HEK293T (cell line): ENCODE measurements around the gene STK17B.

Source experiments
- CTCF ChIA-PET: fragments of 350-600 bp; formaldehyde crosslinking; extraction: SDS; loops from one replicate; lab custom pipeline; 2021; ENCODE audit warnings: antibody characterized with exemption, inconsistent platforms; lab: Yijun Ruan, JAX
- POLR2A ChIA-PET: fragments of 350-600 bp; formaldehyde crosslinking; extraction: SDS; loops from one replicate; lab custom pipeline; 2020; ENCODE audit warnings: antibody characterized with exemption, inconsistent platforms; lab: Yijun Ruan, JAX
- DNase-seq: peaks from one replicate; pipeline ENCODE4 v3.0.0; 2012; ENCODE audit warnings: mixed read lengths; ENCODE audit errors: extremely low spot score
- ARNT ChIP-seq: fragments of 450-650 bp; IDR thresholded peaks from 2 replicates; pipeline ENCODE4 v1.6.1; 2017; ENCODE audit warnings: mild to moderate bottlenecking
- BHLHE40 ChIP-seq: fragments of 450-650 bp; IDR thresholded peaks from 2 replicates; pipeline ENCODE4 v1.6.1; 2016; ENCODE audit warnings: mild to moderate bottlenecking, moderate library complexity, borderline replicate concordance
- CTBP1 ChIP-seq: fragments of 450-650 bp; IDR thresholded peaks from 2 replicates; pipeline ENCODE4 v1.6.1; 2016; ENCODE audit warnings: borderline replicate concordance
- ELF4 ChIP-seq: fragments of 450-650 bp; IDR thresholded peaks from 2 replicates; pipeline ENCODE4 v1.6.1; 2017; ENCODE audit warnings: antibody characterized with exemption
- FOXA1 ChIP-seq: fragments of 450-650 bp; IDR thresholded peaks from 2 replicates; pipeline ENCODE4 v1.6.1; 2016; ENCODE audit warnings: mild to moderate bottlenecking
- FOXK2 ChIP-seq: fragments of 450-650 bp; IDR thresholded peaks from 2 replicates; pipeline ENCODE4 v1.6.1; 2016; ENCODE audit warnings: mild to moderate bottlenecking
- FOXM1 ChIP-seq: fragments of 450-650 bp; IDR thresholded peaks from 2 replicates; pipeline ENCODE4 v1.6.1; 2017; ENCODE audit warnings: mild to moderate bottlenecking, borderline replicate concordance
- HDGF ChIP-seq: fragments of 450-650 bp; IDR thresholded peaks from 2 replicates; pipeline ENCODE4 v1.6.1; 2017; ENCODE audit warnings: antibody characterized with exemption, borderline replicate concordance
- L3MBTL2 ChIP-seq: fragments of 450-650 bp; conservative IDR thresholded peaks from 2 replicates; pipeline ENCODE4 v1.6.1; 2016; ENCODE audit warnings: mild to moderate bottlenecking
- LEF1 ChIP-seq: fragments of 450-650 bp; IDR thresholded peaks from 2 replicates; pipeline ENCODE4 v1.6.1; 2017; ENCODE audit warnings: mild to moderate bottlenecking, borderline replicate concordance
- NFRKB ChIP-seq: fragments of 450-650 bp; IDR thresholded peaks from 2 replicates; pipeline ENCODE4 v1.6.1; 2016; ENCODE audit warnings: mild to moderate bottlenecking, moderate library complexity
- PKNOX1 ChIP-seq: fragments of 450-650 bp; IDR thresholded peaks from 2 replicates; pipeline ENCODE4 v1.6.1; 2016
- SP1 ChIP-seq: fragments of 450-650 bp; IDR thresholded peaks from 2 replicates; pipeline ENCODE4 v1.6.1; 2017
- SUZ12 ChIP-seq: fragments of 450-650 bp; IDR thresholded peaks from 2 replicates; pipeline ENCODE4 v1.6.1; 2016; ENCODE audit warnings: mild to moderate bottlenecking
- TARDBP ChIP-seq: fragments of 450-650 bp; IDR thresholded peaks from 2 replicates; pipeline ENCODE4 v1.6.1; 2016
- ZNF384 ChIP-seq: fragments of 450-650 bp; IDR thresholded peaks from 2 replicates; pipeline ENCODE4 v1.6.1; 2016

The STK17B gene

GRCh38 chr2:196119926-196120325 lies 51.5 kb downstream of the STK17B start:
- CTCF ChIA-PET: no interaction called here

GRCh38 chr2:196117214-196117705 lies 54.1 kb downstream of the STK17B start:
- no peak for DNase-seq
- CTCF ChIA-PET: no interaction called here

More at GRCh38 chr2:196119926-196120325, 51.5 kb downstream of the STK17B start:
- POLR2A ChIA-PET: no interaction called here
- TF ChIP-seq ARNT: no peak
- no peak for TF ChIP-seq HDGF
- TF ChIP-seq CTBP1: no peak
- TF ChIP-seq PKNOX1: no peak
- TF ChIP-seq NFRKB: no peak
- DNase-seq: no peak

GRCh38 chr2:196113061-196113974 lies 58.1 kb downstream of the STK17B start:
- no peak for TF ChIP-seq TARDBP
- TF ChIP-seq FOXA1: no peak
- no peak for TF ChIP-seq ARNT
- TF ChIP-seq ZNF384: no peak
- TF ChIP-seq FOXK2: no peak
- TF ChIP-seq HDGF: no peak
- no peak for DNase-seq
- POLR2A ChIA-PET: interaction anchor here (1.4 kb wide), 1 partner anchor 11 kb away, joined by 3 read pairs; no protein-coding TSS in a partner anchor
- CTCF ChIA-PET: interaction anchor here (0.6 to 1.1 kb wide), 2 partner anchors 11 to 741 kb away, joined by 4 read pairs; no protein-coding TSS in a partner anchor

More at GRCh38 chr2:196117214-196117705, 54.1 kb downstream of the STK17B start:
- no peak for TF ChIP-seq FOXM1
- no peak for TF ChIP-seq BHLHE40
- TF ChIP-seq LEF1: no peak
- TF ChIP-seq FOXA1: no peak
- TF ChIP-seq ARNT: no peak
- TF ChIP-seq PKNOX1: no peak
- no peak for TF ChIP-seq TARDBP
- TF ChIP-seq CTBP1: no peak
- TF ChIP-seq L3MBTL2: no peak
- no peak for TF ChIP-seq FOXK2
- no peak for TF ChIP-seq SUZ12
- no peak for TF ChIP-seq ELF4
- POLR2A ChIA-PET: no interaction called here

GRCh38 chr2:196112418-196113034 lies 58.9 kb downstream of the STK17B start:
- TF ChIP-seq FOXM1: no peak
- POLR2A ChIA-PET: interaction anchor here (0.7 to 1.4 kb wide), 2 partner anchors 12 to 688 kb away, joined by 3 read pairs; no protein-coding TSS in a partner anchor
- DNase-seq: no peak
- CTCF ChIA-PET: interaction anchor here (0.6 to 1.1 kb wide), 2 partner anchors 10 to 740 kb away, joined by 4 read pairs; no protein-coding TSS in a partner anchor

GRCh38 chr2:196108604-196109003 lies 62.8 kb downstream of the STK17B start:
- TF ChIP-seq L3MBTL2: no peak
- no peak for TF ChIP-seq ARNT
- TF ChIP-seq LEF1: no peak
- TF ChIP-seq PKNOX1: no peak
- TF ChIP-seq BHLHE40: no peak
- no peak for TF ChIP-seq FOXK2
- no peak for TF ChIP-seq ZNF384
- no peak for TF ChIP-seq CTBP1
- no peak for TF ChIP-seq SP1
- TF ChIP-seq HDGF: no peak
- TF ChIP-seq NFRKB: no peak
- no peak for TF ChIP-seq ELF4
- no peak for TF ChIP-seq TARDBP
- no peak for TF ChIP-seq SUZ12
- no peak for TF ChIP-seq FOXM1
- no peak for TF ChIP-seq FOXA1
- no peak for DNase-seq
- POLR2A ChIA-PET: no interaction called here
- CTCF ChIA-PET: no interaction called here

- DNase-seq: no peak
- TF ChIP-seq LEF1 (no peak), SP1 (no peak), TARDBP (no peak), BHLHE40 (no peak)
- POLR2A ChIA-PET: no interaction called here
- CTCF ChIA-PET: interaction anchor here (0.7 kb wide), 1 partner anchor 11 kb away, joined by 3 read pairs; no protein-coding TSS in a partner anchor
Observed at GRCh38 chr2:196105951-196106350, 65.4 kb downstream of the STK17B start.
